Measurements from ENCODE around the gene SVOPL. TPM values are rescaled to one million over a fixed set of nuclear protein-coding genes. Genes with fewer than 3 reads are reported as not detected.
"Not testable (repeated sequence)": the region's sequence is repeated elsewhere in the genome, so short reads cannot be mapped to it uniquely, and the experiment has no call there.

The SVOPL gene
- total RNA-seq, 1 experiment from 2014 or later, result not detected

DNA sequence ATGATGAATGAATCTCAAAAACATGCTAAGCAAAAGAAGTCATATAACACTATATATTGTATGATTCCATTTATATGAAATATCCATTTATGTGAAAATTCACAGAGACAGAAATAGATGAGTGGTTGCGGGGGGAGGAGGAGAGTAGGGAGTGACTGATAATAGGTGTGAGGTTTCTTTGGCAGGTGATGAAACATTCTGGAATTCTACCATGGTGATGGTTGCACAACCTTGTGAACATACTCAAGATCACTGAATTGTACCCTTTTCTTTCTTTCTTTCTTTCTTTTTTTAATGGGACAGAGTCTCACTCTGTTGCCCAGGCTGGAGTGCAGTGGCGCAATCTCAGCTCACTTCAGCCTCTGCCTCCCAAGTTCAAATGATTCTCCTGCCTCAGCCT, 10.7 kb downstream of the SVOPL start:
- ChIA-PET RAD21 (ENCODE audit: low non-redundant PET in 1 of 2, low total read pairs in 2 of 2, uncharacterized antibody in 2 of 2, unreplicated experiment in 2 of 2) (no interaction called here), POLR2A (no interaction called here), CTCF (no interaction called here)
- Histone ChIP-seq H3K9me3 (ENCODE audit: control insufficient read depth in 1 of 2, insufficient read depth in 1 of 2, low read depth in 1 of 2, low read length in 2 of 2) (no peaks in the 10 kb centered on the region), H2AFZ (ENCODE audit: low read depth, low read length, poor library complexity, severe bottlenecking) (no peak overlapping the region), H3K36me3 (ENCODE audit: control insufficient read depth in 1 of 2, insufficient read depth in 2 of 2, low read length in 2 of 2) (no peaks in the 10 kb centered on the region), H3K4me3 (replicated peaks in 1 of 2; ENCODE audit: low read depth in 1 of 2, low read length in 2 of 2) (no peak overlapping the region), H4K20me1 (ENCODE audit: insufficient read depth) (no peaks in the 10 kb centered on the region), H3K9me2 (ENCODE audit: insufficient read depth) (no peaks in the 10 kb centered on the region), H3K27me3 (ENCODE audit: insufficient read depth, low read length) (0 out of 2 replicates have a peak, but pooled peaks cover 2% of the 10 kb centered on the region), H3K79me2 (ENCODE audit: insufficient read depth, low read length) (no peaks in the 10 kb centered on the region), H3K4me2 (ENCODE audit: low read length) (no peak overlapping the region), H3K4me1 (ENCODE audit: control insufficient read depth in 1 of 2, insufficient read depth in 2 of 2, low read length in 2 of 2) (no peaks in the 10 kb centered on the region), H3K9ac (ENCODE audit: low read length) (no peak overlapping the region), H3K27ac (ENCODE audit: low read depth, low read length) (no peak overlapping the region)
- intact Hi-C loops (cut with micrococcal nuclease), result no loop called here
- TF ChIP-seq YY1 (IDR thresholded peaks at IDR 0.05; ENCODE audit: extremely low read depth, insufficient replicate concordance, low read depth, low read length) (no peak), SRF (IDR thresholded peaks at IDR 0.05; ENCODE audit: low read depth) (no peak), CBX3 (IDR thresholded peaks at IDR 0.05; ENCODE audit: low read depth) (no peak)
- TF ChIP-seq, protein P1, sequence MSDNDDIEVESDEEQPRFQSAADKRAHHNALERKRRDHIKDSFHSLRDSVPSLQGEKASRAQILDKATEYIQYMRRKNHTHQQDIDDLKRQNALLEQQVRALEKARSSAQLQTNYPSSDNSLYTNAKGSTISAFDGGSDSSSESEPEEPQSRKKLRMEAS (IDR thresholded peaks at IDR 0.05), result no peak
- no peak for DNase-seq (ENCODE audit: low read depth, low spot score)
- BruUV-seq (replicated peaks), result no TSS peak
- no peak for ATAC-seq

DNA sequence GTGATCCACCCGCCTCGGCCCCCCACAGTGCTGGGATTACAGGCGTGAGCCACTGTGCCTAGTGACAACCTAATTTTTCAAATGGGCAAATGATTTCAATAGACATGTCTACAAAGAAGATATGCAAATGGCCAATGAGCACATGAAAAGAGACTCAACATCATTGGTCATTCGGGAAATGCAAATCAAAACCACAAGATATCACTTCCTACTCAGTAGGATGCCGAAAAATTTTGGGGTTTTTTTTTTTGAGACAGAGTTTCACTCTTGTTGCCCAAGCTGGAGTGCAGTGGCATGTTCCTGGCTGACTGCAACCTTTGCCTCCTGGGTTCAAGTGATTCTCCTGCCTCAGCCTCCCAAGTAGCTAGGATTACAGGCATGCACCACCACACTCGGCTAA, 13.1 kb downstream of the SVOPL start:
- H3K9me2 ChIP-seq (ENCODE audit: insufficient read depth); H3K27me3 ChIP-seq (ENCODE audit: insufficient read depth, low read length); H3K4me1 ChIP-seq (ENCODE audit: control insufficient read depth in 1 of 2, insufficient read depth in 2 of 2, low read length in 2 of 2); DNase-seq (ENCODE audit: low read depth, low spot score); H3K27ac ChIP-seq (ENCODE audit: low read depth, low read length); H3K4me3 ChIP-seq (replicated peaks in 1 of 2; ENCODE audit: low read depth in 1 of 2, low read length in 2 of 2); POLR2A ChIA-PET; RAD21 ChIA-PET (ENCODE audit: low non-redundant PET in 1 of 2, low total read pairs in 2 of 2, uncharacterized antibody in 2 of 2, unreplicated experiment in 2 of 2); H3K4me2 ChIP-seq (ENCODE audit: low read length); H4K20me1 ChIP-seq (ENCODE audit: insufficient read depth); intact Hi-C loops (cut with micrococcal nuclease); CTCF ChIA-PET; H3K9ac ChIP-seq (ENCODE audit: low read length); H3K9me3 ChIP-seq (ENCODE audit: control insufficient read depth in 1 of 2, insufficient read depth in 1 of 2, low read depth in 1 of 2, low read length in 2 of 2); H3K36me3 ChIP-seq (ENCODE audit: control insufficient read depth in 1 of 2, insufficient read depth in 2 of 2, low read length in 2 of 2); H3K79me2 ChIP-seq (ENCODE audit: insufficient read depth, low read length); H2AFZ ChIP-seq (ENCODE audit: low read depth, low read length, poor library complexity, severe bottlenecking); BruUV-seq (replicated peaks); ATAC-seq: not testable (repeated sequence)

Data from HCT116 (cell line).